Testis (tissue), 3 donors: ENCODE results near the gene LPCAT2. TPM values are rescaled to one million over a fixed set of nuclear protein-coding genes. Genes with fewer than 3 reads are reported as not detected.

Experiments
- DNase-seq: peaks from one replicate; pipeline ENCODE4 v3.0.0-alpha.2; 2019
- H3K27ac ChIP-seq, 2 donors: fragments of 200-600 bp; sonication (generic); one replicate each; pipeline ENCODE4 v1.5.1; 2019
- H3K27me3 ChIP-seq: fragments of 200-600 bp; sonication (generic); one replicate; pipeline ENCODE4 v1.5.1; 2019
- H3K36me3 ChIP-seq: fragments of 200-600 bp; sonication (generic); one replicate; pipeline ENCODE4 v1.5.1; 2017; ENCODE audit warnings: low read depth; ENCODE audit errors: missing control alignments
- H3K4me1 ChIP-seq: fragments of 200-600 bp; sonication (generic); one replicate; pipeline ENCODE4 v1.5.1; 2019
- H3K4me3 ChIP-seq, 2 donors: fragments of 200-600 bp; sonication (generic); one replicate each; pipeline ENCODE4 v1.5.1; 2017 to 2019
- H3K9me3 ChIP-seq: fragments of 200-600 bp; sonication (generic); one replicate; pipeline ENCODE4 v1.5.1; 2017
- CTCF ChIP-seq, 3 experiments: fragments of 450-650 bp in 2 of 3; fragments of 200-600 bp in 1 of 3; sonication (generic) in 1 of 3; IDR thresholded peaks; one replicate each; pipeline ENCODE4 v1.5.1; 2016 to 2019; ENCODE audit warnings: antibody characterized with exemption in 3 of 3, mild to moderate bottlenecking in 2 of 3, moderate library complexity in 1 of 3
- POLR2A ChIP-seq: fragments of 450-650 bp; IDR thresholded peaks from one replicate; pipeline ENCODE4 v1.6.1; 2017; ENCODE audit warnings: antibody characterized with exemption, mild to moderate bottlenecking, moderate library complexity
- WGBS, 2 donors: methylation state at CpG; one replicate each; pipeline ENCODE4 v1.1.5; 2018; 5-methylcytosine and 5-hydroxymethylcytosine counted together
- intact Hi-C: fragments of 100-400 bp; cut with DNase I; formaldehyde crosslinking; loops from one replicate; pipeline ENCODE4 v1.15.1; 2023; ENCODE audit warnings: low total_unique reads
- polyA plus RNA-seq: library from polyadenylated mRNA; stranded (reverse); fragments of 350-450 nt; fragmentation: Illumina TruSeq; extraction: RNeasy Lipid Tissue Mini Kit (QIAGEN cat#74804); gene quantifications from one replicate; pipeline ENCODE4 v1.2.3, GENCODE V29; 2014; ENCODE audit warnings: low read depth, low replicate concordance; ENCODE audit not compliant: insufficient read depth
- total RNA-seq, 2 donors: library from RNA; depleted of rRNA; stranded (reverse); fragments of >200 nt; gene quantifications; one replicate each; pipeline ENCODE4 v1.2.3, GENCODE V29; 2016

Gene LPCAT2
- total and polyA plus RNA-seq, 3 donors from 2014 or later = 6.9 to 12.0 (median 8.5) TPM

DNA sequence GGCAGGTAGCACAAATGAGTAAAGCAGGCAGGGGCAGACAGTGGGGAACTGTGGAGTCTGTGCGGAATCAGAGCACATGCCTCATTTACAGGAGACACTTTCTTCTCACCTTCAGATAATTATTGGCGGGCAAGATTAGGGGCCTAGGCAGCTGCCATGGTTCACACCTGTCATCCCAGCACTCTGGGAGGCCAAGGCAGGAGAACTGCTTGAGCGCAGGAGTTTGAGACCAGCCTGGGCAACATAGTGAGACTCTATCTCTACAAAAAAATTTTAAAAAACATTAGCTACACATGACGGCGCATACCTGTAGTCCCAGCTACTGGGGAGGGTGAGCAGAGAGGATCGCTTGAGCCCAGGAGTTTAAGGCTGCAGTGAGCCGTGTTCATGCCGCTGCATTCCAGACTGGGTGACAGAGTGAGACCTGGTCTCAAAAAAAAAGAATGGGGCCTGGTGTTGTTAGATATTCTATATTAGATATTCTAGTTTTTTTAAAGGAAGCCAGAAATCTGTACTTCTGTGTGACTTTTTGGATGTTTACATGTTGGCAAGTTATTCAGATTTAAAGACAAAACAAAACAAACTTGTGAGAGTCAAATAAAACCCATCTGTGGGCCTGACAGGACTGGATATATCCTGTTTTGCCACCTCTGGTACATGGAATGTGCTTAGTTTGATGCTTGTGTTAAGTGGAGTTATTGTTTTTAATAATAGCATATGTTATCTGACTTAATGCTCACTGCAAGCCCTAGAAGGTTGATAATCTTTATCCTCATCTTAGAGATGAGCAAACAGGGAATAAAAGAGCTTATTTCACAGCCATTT, 4.9 kb upstream of the LPCAT2 start:
- TF ChIP-seq CTCF (IDR thresholded peaks at IDR 0.05) = no peak
- no peak for TF ChIP-seq POLR2A
- 93 to 94% methylated on average over 7 to 8 of the region's 8 CpGs for WGBS, 2 donors
- no peaks in the 10 kb centered on the region for H3K36me3 ChIP-seq
- H3K4me3 ChIP-seq = no peak overlapping the region
- H3K27me3 ChIP-seq = no peaks in the 10 kb centered on the region
- DNase-seq = no peak
- intact Hi-C loops = no loop called here
- peaks cover 32% of the 10 kb centered on the region for H3K4me1 ChIP-seq
- peak overlapping the region in 1 of 2 donors; percentile 3 for H3K27ac ChIP-seq
- no peaks in the 10 kb centered on the region for H3K9me3 ChIP-seq

DNA sequence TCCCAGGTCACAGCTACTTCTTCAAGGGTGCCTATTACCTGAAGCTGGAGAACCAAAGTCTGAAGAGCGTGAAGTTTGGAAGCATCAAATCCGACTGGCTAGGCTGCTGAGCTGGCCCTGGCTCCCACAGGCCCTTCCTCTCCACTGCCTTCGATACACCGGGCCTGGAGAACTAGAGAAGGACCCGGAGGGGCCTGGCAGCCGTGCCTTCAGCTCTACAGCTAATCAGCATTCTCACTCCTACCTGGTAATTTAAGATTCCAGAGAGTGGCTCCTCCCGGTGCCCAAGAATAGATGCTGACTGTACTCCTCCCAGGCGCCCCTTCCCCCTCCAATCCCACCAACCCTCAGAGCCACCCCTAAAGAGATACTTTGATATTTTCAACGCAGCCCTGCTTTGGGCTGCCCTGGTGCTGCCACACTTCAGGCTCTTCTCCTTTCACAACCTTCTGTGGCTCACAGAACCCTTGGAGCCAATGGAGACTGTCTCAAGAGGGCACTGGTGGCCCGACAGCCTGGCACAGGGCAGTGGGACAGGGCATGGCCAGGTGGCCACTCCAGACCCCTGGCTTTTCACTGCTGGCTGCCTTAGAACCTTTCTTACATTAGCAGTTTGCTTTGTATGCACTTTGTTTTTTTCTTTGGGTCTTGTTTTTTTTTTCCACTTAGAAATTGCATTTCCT, 3.4 kb upstream of the LPCAT2 start:
- no peak overlapping the region for H3K4me3 ChIP-seq
- WGBS, 2 donors = 90 to 91% methylated on average over 10 of the region's 10 CpGs
- no peaks in the 10 kb centered on the region for H3K36me3 ChIP-seq
- H3K27me3 ChIP-seq = no peaks in the 10 kb centered on the region
- no peak for DNase-seq
- no peak overlapping the region for H3K27ac ChIP-seq
- H3K9me3 ChIP-seq = no peaks in the 10 kb centered on the region
- peaks cover 31% of the 10 kb centered on the region for H3K4me1 ChIP-seq
- TF ChIP-seq POLR2A (no peak), CTCF (IDR thresholded peaks at IDR 0.05) (no peak)
- intact Hi-C loops = no loop called here

DNA sequence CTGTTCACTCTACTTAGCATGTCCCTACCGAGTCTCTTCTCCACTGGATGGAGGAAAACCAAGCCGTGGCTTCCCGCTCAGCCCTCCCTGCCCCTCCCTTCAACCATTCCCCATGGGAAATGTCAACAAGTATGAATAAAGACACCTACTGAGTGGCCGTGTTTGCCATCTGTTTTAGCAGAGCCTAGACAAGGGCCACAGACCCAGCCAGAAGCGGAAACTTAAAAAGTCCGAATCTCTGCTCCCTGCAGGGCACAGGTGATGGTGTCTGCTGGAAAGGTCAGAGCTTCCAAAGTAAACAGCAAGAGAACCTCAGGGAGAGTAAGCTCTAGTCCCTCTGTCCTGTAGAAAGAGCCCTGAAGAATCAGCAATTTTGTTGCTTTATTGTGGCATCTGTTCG, 2.8 kb upstream of the LPCAT2 start:
- H3K36me3 ChIP-seq = no peaks in the 10 kb centered on the region
- no peaks in the 10 kb centered on the region for H3K27me3 ChIP-seq
- no peak for DNase-seq
- no peak overlapping the region for H3K27ac ChIP-seq
- intact Hi-C loops = no loop called here
- TF ChIP-seq CTCF (IDR thresholded peaks at IDR 0.05) (no peak), POLR2A (no peak)
- no peak overlapping the region for H3K4me3 ChIP-seq
- H3K4me1 ChIP-seq = peaks cover 25% of the 10 kb centered on the region
- H3K9me3 ChIP-seq = no peaks in the 10 kb centered on the region
- WGBS, 2 donors = 82 to 89% methylated on average over 7 of the region's 7 CpGs

- DNase-seq = no peak
- intact Hi-C loops = no loop called here
- no peak overlapping the region for H3K4me3 ChIP-seq
- peaks cover 20% of the 10 kb centered on the region for H3K4me1 ChIP-seq
- 64 to 73% methylated on average over 4 of the region's 4 CpGs for WGBS, 2 donors
- no peak overlapping the region for H3K27ac ChIP-seq
- no peak for TF ChIP-seq CTCF (IDR thresholded peaks at IDR 0.05)
- TF ChIP-seq POLR2A = no peak
- H3K27me3 ChIP-seq = no peaks in the 10 kb centered on the region
- no peaks in the 10 kb centered on the region for H3K36me3 ChIP-seq
- H3K9me3 ChIP-seq = no peaks in the 10 kb centered on the region
These were observed 2.2 kb upstream of the LPCAT2 start for GRCh38 chr16:55506708-55507107.
